Measurements from ENCODE around the gene CRYBA2. TPM values are rescaled to one million over a fixed set of nuclear protein-coding genes. Genes with fewer than 3 reads are reported as not detected.

Gene CRYBA2
- total and polyA plus RNA-seq, 11 donors: not detected

- ATAC-seq: no peak
- no peak overlapping the region for H3K27ac ChIP-seq
- no peaks in the 10 kb centered on the region for H3K36me3 ChIP-seq
- peaks cover 0 to 43% (median 26%) of the 10 kb centered on the region in 12 donors for H3K4me1 ChIP-seq
- H3K9me3 ChIP-seq: no peaks in the 10 kb centered on the region
- 65 to 82% (median 69%) methylated on average over 12 of the region's 12 CpGs for WGBS, 4 donors
- DNase-seq: no peak
- no peak for TF ChIP-seq CTCF (IDR thresholded peaks at IDR 0.05)
- TF ChIP-seq POLR2A (IDR thresholded peaks at IDR 0.05): no peak
- H3K27me3 ChIP-seq: peaks cover 50 to 93% (median 84%) of the 10 kb centered on the region in 9 donors
- intact Hi-C loops (cut with DNase I): loop anchor here in 3 of 10 donors (10.0 kb wide), 1 partner anchor 156 kb away; no protein-coding TSS in a partner anchor
- H3K4me3 ChIP-seq: no peak overlapping the region
Measured at GRCh38 chr2:218998414-218999002, 5.3 kb upstream of the CRYBA2 start.

GRCh38 chr2:218997731-218998130 is 4.5 kb upstream of the CRYBA2 start:
- Histone ChIP-seq H3K4me3 (no peak overlapping the region), H3K4me1 (peaks cover 0 to 43% (median 31%) of the 10 kb centered on the region in 12 donors), H3K9me3 (no peaks in the 10 kb centered on the region), H3K27me3 (peaks cover 50 to 93% (median 84%) of the 10 kb centered on the region in 9 donors), H3K36me3 (no peaks in the 10 kb centered on the region), H3K27ac (no peak overlapping the region)
- intact Hi-C loops (cut with DNase I): loop anchor here in 3 of 10 donors (10.0 kb wide), 1 partner anchor 157 kb away; no protein-coding TSS in a partner anchor
- ATAC-seq: no peak
- 17 to 30% (median 23%) methylated on average over 2 of the region's 2 CpGs; no CpG with 5 or more reads in 1 of the 4 donors for WGBS, 4 donors
- TF ChIP-seq POLR2A (IDR thresholded peaks at IDR 0.05) (no peak), CTCF (IDR thresholded peaks at IDR 0.05) (no peak)
- no peak for DNase-seq

GRCh38 chr2:218996937-218997336 is 3.7 kb upstream of the CRYBA2 start:
- WGBS, 4 donors: 40 to 60% (median 51%) methylated on average over 3 to 4 of the region's 4 CpGs
- H3K27ac ChIP-seq: no peak overlapping the region
- H3K4me3 ChIP-seq: no peak overlapping the region
- H3K36me3 ChIP-seq: no peaks in the 10 kb centered on the region
- intact Hi-C loops (cut with DNase I): loop anchor here in 3 of 10 donors (10.0 kb wide), 1 partner anchor 158 kb away; no protein-coding TSS in a partner anchor
- H3K27me3 ChIP-seq: peaks cover 50 to 93% (median 84%) of the 10 kb centered on the region in 9 donors
- TF ChIP-seq CTCF (IDR thresholded peaks at IDR 0.05) (no peak), POLR2A (IDR thresholded peaks at IDR 0.05) (no peak)
- peaks cover 0 to 37% (median 23%) of the 10 kb centered on the region in 12 donors for H3K4me1 ChIP-seq
- no peaks in the 10 kb centered on the region for H3K9me3 ChIP-seq
- DNase-seq (no peak), ATAC-seq (no peak)

GRCh38 chr2:218995972-218996711 is 2.9 kb upstream of the CRYBA2 start:
- DNase-seq (peak; percentile 82 to 89 (median 87)), ATAC-seq (peak; percentile 72 to 95 (median 90))
- H3K4me1 ChIP-seq: peaks cover 0 to 29% (median 18%) of the 10 kb centered on the region in 12 donors
- H3K27me3 ChIP-seq: peaks cover 49 to 93% (median 84%) of the 10 kb centered on the region in 9 donors
- H3K4me3 ChIP-seq: peak overlapping the region in 10 of 12 donors; percentile 24 to 48 (median 35)
- H3K36me3 ChIP-seq: no peaks in the 10 kb centered on the region
- WGBS, 4 donors: 4 to 7% (median 4%) methylated on average over 30 to 43 of the region's 43 CpGs
- no peak overlapping the region for H3K27ac ChIP-seq
- intact Hi-C loops (cut with DNase I): loop anchor here in 3 of 10 donors (10.0 kb wide), 1 partner anchor 159 kb away; no protein-coding TSS in a partner anchor
- no peaks in the 10 kb centered on the region for H3K9me3 ChIP-seq
- TF ChIP-seq POLR2A (IDR thresholded peaks at IDR 0.05) (no peak), CTCF (IDR thresholded peaks at IDR 0.05) (peak; percentile 79 to 95 (median 88))
